GM10266 (cell line): ENCODE measurements around the gene CLK3.

Experiments used
- DNase-seq: peaks from one replicate; pipeline ENCODE4 v3.0.0; 2012; ENCODE audit errors: extremely low spot score
- CTCF ChIP-seq: IDR thresholded peaks from 2 replicates; pipeline ENCODE4 v1.5.1; 2012; ENCODE audit warnings: mild to moderate bottlenecking, low read depth; ENCODE audit not compliant: control insufficient read depth, insufficient read depth; ENCODE audit errors: missing control alignments

The CLK3 gene

DNA sequence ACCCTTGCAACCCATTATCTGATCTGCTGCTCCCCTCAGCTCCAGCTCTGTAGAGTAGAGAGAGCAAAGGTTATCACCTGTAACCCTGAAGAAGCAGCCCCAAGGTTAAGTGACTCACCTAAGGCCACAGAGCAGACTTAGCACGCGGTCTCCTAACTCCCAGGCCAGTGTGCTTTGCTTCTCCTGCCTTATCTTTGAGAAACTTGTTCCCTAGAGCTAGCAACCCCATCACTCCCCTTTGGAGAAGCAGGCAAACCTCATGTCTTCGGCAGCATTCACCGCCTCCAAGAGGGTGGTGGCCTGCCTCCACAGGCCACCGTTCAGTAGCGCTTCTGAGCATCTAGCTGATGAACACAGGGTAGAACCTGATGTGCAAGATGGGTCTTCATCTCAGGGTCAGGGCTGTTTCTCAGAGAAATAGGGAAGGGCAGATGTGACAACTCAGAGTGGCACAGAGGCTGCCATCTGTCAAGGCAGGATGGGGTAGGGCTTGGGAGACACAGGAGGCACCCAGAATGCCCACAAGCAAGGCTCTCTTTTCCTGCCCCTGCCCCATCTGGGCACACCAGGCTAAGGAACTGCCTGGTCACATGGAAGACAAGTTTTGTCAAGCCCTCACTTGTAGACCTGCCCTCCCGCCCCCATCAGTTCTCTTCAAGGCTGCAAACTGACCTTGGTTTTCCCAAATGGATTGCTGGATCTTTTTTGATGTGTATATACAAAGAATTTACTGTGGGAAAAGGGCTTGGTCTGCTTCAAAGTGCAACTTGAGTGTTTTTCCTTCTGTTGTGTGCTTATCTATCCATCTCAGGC is 34.9 kb upstream of the CLK3 start:
- TF ChIP-seq CTCF, result no peak
- no peak for DNase-seq

DNA sequence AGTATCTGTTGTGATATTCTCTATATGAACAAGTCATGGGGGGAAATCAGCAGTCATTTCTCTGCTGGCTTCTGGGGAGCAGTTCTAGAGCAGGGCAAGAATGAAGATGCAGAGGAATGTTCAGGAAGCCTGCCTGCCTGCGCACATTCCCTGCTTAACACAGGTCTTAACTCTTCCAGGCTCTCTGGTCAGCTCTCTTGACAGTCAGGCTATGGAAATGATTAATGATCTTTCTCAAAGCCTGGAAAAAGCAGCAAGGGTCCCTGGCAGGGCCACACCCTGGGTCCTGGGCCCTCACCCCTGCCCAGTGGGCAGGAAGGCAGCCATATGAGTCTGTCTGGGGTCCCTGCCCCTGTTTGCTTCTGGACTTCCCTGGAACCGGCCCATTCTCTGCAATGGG is 31.4 kb upstream of the CLK3 start:
- no peak for DNase-seq
- TF ChIP-seq CTCF, result no peak

- no peak for TF ChIP-seq CTCF
- no peak for DNase-seq
Measured at GRCh38 chr15:74584779-74585178, 30.9 kb upstream of the CLK3 start.

DNA sequence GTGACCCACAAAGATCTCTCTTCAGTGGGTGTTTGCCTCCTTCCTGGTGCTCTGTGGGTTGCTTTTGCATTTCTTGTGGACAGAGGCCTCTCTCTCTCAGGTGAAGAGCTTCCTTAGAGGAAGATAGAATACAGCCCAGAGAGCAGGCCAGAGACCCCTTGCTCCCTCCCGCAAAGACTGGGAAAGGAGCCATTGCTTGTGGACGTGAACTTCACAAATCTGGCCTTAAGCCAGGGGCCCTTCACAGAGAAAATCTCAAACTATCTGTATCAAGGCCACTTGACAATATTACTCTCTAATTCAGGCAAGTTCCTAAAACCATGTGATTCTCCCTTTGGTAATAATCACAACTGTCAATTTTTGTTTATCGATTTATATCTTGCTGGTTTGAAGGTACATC is 30.4 kb upstream of the CLK3 start:
- DNase-seq, result no peak
- TF ChIP-seq CTCF, result no peak

GRCh38 chr15:74585857-74586256 is 29.8 kb upstream of the CLK3 start:
- no peak for DNase-seq

DNA sequence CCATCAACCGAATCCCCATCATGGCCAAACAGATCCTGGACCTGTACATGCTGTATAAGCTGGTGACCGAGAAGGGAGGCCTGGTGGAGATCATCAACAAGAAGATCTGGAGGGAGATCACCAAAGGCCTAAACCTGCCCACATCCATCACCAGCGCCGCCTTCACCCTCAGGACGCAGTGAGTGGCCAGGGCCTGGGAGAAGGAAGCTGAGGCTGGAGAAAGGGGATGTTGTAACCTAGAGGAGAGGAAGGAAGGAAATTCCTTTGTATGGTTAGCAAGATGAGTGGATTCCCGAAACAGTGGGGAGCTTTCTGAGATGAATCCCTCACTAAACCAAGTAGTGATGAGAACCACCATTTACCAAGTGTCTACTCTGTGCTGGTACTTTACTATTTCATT is 25.8 kb upstream of the CLK3 start:
- no peak for TF ChIP-seq CTCF
- DNase-seq, result no peak

More at GRCh38 chr15:74585857-74586256, 29.8 kb upstream of the CLK3 start:
- TF ChIP-seq CTCF, result no peak

DNA sequence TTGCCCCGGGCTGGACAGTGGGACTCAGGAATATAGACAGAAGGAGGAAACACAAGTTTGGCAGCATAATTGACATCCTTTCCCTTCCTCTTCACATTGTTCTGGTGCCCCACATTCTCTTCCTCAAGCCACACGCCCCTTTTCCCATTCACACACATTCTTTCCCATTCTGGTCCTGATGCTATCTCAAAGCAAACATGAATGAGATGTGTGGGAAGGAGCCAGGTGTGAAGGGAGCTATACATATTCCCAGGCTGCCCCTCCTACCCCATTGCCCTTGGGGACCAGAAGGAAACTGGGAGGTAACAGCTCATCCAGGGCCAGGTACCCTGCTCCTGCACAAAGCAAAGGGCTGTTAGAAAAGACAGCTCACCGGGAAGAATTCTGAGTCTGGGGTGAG is 23.4 kb upstream of the CLK3 start:
- TF ChIP-seq CTCF, result no peak
- no peak for DNase-seq
